ENCODE data around the gene SLC27A1. TPM values are rescaled to one million over a fixed set of nuclear protein-coding genes. Genes with fewer than 3 reads are reported as not detected.

The SLC27A1 gene
- total and polyA plus RNA-seq, 4 donors: 2.4 to 7.4 (median 4.0) TPM

DNA sequence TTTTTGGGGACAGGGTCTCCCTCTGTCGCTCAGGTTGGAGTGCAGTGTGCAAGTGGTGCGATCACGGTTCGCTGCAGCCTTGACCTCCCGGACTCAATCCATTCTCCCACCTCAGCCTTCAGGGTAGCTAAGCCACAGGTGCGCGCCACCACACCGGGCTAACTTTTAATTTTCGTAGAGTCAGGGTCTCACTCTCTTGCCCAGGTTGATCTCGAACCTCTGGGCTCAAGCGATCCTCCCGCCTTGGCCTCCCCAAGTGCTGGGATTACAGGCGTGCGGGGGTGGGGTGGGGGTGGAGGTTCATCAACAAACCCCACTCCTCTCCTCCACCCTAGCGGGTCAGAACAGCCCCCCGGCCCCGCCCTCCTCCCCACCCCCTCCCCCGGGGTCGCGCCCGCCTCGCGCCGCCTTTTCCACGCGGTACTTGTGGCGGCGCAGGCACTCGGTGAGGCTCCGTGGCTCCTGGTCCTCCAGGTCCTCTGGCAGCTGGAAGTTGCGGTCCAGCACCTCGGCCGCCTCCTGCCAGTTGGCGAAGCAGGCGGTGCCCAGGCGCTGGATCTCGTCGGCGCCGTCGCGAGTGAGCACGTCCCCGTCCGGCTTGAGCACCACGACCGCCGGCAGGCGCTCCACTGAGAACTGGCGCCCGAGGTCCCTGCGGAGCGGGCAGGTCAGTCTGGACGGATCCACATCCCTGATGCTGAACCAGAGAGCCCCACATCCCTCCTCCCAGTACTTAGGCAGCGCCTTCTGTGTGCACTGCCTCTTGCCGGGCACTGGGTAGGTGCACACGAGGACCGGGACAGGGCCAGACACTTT lies 14.8 kb upstream of the SLC27A1 start:
- peaks cover 0 to 5% (median 0%) of the 10 kb centered on the region in 4 donors for H3K4me1 ChIP-seq (ENCODE audit: control insufficient read depth in 4 of 4, insufficient read depth in 4 of 4, low read length in 3 of 4)
- no peak overlapping the region for H3K4me3 ChIP-seq (ENCODE audit: low read depth in 1 of 3, low read length in 3 of 3)
- no peak overlapping the region for H3K27ac ChIP-seq (ENCODE audit: low read depth in 1 of 2, low read length in 2 of 2)
- WGBS: 20% methylated on average over 58 of the region's 58 CpGs
- no peaks in the 10 kb centered on the region for H3K9me3 ChIP-seq (ENCODE audit: control insufficient read depth in 4 of 4, low read length in 3 of 4)
- peaks cover 0 to 4% (median 2%) of the 10 kb centered on the region in 4 donors for H3K27me3 ChIP-seq (ENCODE audit: control insufficient read depth in 4 of 4, insufficient read depth in 4 of 4, low read length in 3 of 4)
- no peak for TF ChIP-seq YY1 (IDR thresholded peaks at IDR 0.05)
- no peak overlapping the region for H3K9ac ChIP-seq (ENCODE audit: low read depth in 1 of 2, low read length in 2 of 2)
- H3K36me3 ChIP-seq (ENCODE audit: control insufficient read depth in 4 of 4, insufficient read depth in 3 of 4, low read depth in 1 of 4, low read length in 3 of 4): no peaks in the 10 kb centered on the region
- no peak for DNase-seq (ENCODE audit: low spot score)

DNA sequence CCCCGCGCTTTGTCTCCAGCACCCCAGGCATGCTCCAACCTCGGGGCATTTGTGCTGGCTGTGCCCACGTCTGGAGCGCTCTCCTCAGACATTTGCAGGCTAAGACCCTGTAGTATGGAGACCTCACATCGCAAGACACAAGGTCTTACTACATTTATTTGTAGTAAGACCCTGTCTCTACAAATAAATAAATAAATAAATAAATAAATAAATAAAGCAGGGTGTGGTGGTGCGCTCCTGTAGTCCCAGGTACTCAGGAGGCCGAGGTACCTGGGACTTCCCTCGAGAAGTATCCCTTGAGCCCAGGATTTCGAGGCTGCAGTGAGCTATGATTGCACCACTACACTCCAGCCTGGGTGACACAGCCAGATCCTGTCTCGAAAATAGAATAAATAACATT lies 14.2 kb upstream of the SLC27A1 start:
- Histone ChIP-seq H3K4me1 (ENCODE audit: control insufficient read depth in 4 of 4, insufficient read depth in 4 of 4, low read length in 3 of 4) (peaks cover 0 to 5% (median 0%) of the 10 kb centered on the region in 4 donors), H3K27ac (ENCODE audit: low read depth in 1 of 2, low read length in 2 of 2) (no peak overlapping the region), H3K9me3 (ENCODE audit: control insufficient read depth in 4 of 4, low read length in 3 of 4) (no peaks in the 10 kb centered on the region), H3K36me3 (ENCODE audit: control insufficient read depth in 4 of 4, insufficient read depth in 3 of 4, low read depth in 1 of 4, low read length in 3 of 4) (no peaks in the 10 kb centered on the region), H3K27me3 (ENCODE audit: control insufficient read depth in 4 of 4, insufficient read depth in 4 of 4, low read length in 3 of 4) (peaks cover 0 to 4% (median 3%) of the 10 kb centered on the region in 4 donors), H3K9ac (ENCODE audit: low read depth in 1 of 2, low read length in 2 of 2) (no peak overlapping the region), H3K4me3 (ENCODE audit: low read depth in 1 of 3, low read length in 3 of 3) (no peak overlapping the region)
- WGBS: 62% methylated on average over 11 of the region's 11 CpGs
- no peak for DNase-seq (ENCODE audit: low spot score)
- TF ChIP-seq, protein P1, sequence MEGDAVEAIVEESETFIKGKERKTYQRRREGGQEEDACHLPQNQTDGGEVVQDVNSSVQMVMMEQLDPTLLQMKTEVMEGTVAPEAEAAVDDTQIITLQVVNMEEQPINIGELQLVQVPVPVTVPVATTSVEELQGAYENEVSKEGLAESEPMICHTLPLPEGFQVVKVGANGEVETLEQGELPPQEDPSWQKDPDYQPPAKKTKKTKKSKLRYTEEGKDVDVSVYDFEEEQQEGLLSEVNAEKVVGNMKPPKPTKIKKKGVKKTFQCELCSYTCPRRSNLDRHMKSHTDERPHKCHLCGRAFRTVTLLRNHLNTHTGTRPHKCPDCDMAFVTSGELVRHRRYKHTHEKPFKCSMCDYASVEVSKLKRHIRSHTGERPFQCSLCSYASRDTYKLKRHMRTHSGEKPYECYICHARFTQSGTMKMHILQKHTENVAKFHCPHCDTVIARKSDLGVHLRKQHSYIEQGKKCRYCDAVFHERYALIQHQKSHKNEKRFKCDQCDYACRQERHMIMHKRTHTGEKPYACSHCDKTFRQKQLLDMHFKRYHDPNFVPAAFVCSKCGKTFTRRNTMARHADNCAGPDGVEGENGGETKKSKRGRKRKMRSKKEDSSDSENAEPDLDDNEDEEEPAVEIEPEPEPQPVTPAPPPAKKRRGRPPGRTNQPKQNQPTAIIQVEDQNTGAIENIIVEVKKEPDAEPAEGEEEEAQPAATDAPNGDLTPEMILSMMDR (IDR thresholded peaks at IDR 0.05; ENCODE audit: low read depth, low read length, missing input control): no peak
- TF ChIP-seq GABPA (IDR thresholded peaks at IDR 0.05 in 1 of 2, conservative IDR thresholded peaks at IDR 0.05 in 1 of 2) (no peak), HNF4G (IDR thresholded peaks at IDR 0.05) (no peak), FOXA1 (IDR thresholded peaks at IDR 0.05) (no peak), YY1 (IDR thresholded peaks at IDR 0.05) (no peak), TAF1 (conservative IDR thresholded peaks at IDR 0.05) (no peak), EGR1 (IDR thresholded peaks at IDR 0.05; ENCODE audit: low read depth in 2 of 2) (no peak), HNF4A (conservative IDR thresholded peaks at IDR 0.05) (no peak), RXRA (IDR thresholded peaks at IDR 0.05) (no peak), RAD21 (IDR thresholded peaks at IDR 0.05) (no peak), JUND (IDR thresholded peaks at IDR 0.05) (no peak), SP1 (IDR thresholded peaks at IDR 0.05) (no peak), NR2F2 (IDR thresholded peaks at IDR 0.05) (no peak)
- TF ChIP-seq, protein P2, sequence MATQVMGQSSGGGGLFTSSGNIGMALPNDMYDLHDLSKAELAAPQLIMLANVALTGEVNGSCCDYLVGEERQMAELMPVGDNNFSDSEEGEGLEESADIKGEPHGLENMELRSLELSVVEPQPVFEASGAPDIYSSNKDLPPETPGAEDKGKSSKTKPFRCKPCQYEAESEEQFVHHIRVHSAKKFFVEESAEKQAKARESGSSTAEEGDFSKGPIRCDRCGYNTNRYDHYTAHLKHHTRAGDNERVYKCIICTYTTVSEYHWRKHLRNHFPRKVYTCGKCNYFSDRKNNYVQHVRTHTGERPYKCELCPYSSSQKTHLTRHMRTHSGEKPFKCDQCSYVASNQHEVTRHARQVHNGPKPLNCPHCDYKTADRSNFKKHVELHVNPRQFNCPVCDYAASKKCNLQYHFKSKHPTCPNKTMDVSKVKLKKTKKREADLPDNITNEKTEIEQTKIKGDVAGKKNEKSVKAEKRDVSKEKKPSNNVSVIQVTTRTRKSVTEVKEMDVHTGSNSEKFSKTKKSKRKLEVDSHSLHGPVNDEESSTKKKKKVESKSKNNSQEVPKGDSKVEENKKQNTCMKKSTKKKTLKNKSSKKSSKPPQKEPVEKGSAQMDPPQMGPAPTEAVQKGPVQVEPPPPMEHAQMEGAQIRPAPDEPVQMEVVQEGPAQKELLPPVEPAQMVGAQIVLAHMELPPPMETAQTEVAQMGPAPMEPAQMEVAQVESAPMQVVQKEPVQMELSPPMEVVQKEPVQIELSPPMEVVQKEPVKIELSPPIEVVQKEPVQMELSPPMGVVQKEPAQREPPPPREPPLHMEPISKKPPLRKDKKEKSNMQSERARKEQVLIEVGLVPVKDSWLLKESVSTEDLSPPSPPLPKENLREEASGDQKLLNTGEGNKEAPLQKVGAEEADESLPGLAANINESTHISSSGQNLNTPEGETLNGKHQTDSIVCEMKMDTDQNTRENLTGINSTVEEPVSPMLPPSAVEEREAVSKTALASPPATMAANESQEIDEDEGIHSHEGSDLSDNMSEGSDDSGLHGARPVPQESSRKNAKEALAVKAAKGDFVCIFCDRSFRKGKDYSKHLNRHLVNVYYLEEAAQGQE (IDR thresholded peaks at IDR 0.05): no peak
- TF ChIP-seq, protein P3, sequence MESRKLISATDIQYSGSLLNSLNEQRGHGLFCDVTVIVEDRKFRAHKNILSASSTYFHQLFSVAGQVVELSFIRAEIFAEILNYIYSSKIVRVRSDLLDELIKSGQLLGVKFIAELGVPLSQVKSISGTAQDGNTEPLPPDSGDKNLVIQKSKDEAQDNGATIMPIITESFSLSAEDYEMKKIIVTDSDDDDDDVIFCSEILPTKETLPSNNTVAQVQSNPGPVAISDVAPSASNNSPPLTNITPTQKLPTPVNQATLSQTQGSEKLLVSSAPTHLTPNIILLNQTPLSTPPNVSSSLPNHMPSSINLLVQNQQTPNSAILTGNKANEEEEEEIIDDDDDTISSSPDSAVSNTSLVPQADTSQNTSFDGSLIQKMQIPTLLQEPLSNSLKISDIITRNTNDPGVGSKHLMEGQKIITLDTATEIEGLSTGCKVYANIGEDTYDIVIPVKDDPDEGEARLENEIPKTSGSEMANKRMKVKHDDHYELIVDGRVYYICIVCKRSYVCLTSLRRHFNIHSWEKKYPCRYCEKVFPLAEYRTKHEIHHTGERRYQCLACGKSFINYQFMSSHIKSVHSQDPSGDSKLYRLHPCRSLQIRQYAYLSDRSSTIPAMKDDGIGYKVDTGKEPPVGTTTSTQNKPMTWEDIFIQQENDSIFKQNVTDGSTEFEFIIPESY (IDR thresholded peaks at IDR 0.05): no peak
- TF ChIP-seq, protein P4, sequence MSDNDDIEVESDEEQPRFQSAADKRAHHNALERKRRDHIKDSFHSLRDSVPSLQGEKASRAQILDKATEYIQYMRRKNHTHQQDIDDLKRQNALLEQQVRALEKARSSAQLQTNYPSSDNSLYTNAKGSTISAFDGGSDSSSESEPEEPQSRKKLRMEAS (IDR thresholded peaks at IDR 0.05): no peak
- TF ChIP-seq, protein P5, sequence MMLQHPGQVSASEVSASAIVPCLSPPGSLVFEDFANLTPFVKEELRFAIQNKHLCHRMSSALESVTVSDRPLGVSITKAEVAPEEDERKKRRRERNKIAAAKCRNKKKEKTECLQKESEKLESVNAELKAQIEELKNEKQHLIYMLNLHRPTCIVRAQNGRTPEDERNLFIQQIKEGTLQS (IDR thresholded peaks at IDR 0.05): no peak

Measured in liver (tissue), 9 donors.